ENCODE data around the gene OR51B5.

DNA sequence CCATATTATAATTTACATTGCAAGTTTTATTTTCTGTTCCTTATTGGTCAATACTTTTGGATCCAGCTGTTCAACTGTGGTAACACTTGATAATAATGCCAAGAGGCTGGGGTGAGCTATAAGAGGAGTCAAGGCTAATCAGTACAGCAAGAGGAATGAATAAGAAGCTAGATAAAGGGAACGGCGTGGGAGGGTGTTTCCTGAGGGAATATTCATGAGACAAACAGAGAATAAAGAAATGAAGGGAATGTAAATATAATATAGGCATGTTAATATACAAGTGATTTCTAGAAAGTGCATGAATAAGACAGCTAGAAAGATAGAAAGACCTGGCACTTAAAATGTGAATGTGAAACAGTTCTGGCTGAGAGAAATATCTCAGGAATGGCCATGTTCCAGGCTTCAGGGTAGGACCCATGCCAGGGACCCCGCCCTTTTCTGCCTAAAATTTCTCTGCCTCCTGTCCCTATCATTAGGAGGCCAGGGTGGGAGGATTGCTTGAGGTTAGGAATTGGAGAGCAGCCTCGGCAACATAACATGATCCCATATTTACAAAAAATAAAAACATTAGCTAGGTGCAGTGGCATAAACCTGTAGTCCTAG is 45.5 kb downstream of the OR51B5 start:
- TF ChIP-seq, protein P1, sequence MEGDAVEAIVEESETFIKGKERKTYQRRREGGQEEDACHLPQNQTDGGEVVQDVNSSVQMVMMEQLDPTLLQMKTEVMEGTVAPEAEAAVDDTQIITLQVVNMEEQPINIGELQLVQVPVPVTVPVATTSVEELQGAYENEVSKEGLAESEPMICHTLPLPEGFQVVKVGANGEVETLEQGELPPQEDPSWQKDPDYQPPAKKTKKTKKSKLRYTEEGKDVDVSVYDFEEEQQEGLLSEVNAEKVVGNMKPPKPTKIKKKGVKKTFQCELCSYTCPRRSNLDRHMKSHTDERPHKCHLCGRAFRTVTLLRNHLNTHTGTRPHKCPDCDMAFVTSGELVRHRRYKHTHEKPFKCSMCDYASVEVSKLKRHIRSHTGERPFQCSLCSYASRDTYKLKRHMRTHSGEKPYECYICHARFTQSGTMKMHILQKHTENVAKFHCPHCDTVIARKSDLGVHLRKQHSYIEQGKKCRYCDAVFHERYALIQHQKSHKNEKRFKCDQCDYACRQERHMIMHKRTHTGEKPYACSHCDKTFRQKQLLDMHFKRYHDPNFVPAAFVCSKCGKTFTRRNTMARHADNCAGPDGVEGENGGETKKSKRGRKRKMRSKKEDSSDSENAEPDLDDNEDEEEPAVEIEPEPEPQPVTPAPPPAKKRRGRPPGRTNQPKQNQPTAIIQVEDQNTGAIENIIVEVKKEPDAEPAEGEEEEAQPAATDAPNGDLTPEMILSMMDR (IDR thresholded peaks at IDR 0.05) = no peak
- no peak for TF ChIP-seq POLR2AphosphoS5 (IDR thresholded peaks at IDR 0.05)
- no peak for TF ChIP-seq EP300 (IDR thresholded peaks at IDR 0.05)
- no peak for TF ChIP-seq POLR2A (IDR thresholded peaks at IDR 0.05)

Measured in sigmoid colon (tissue), 4 donors.